Stimulated activated CD4-positive, alpha-beta T cell treated with anti-CD3 and anti-CD28 coated beads, TNF-alpha, amount 100 ng/mL, for 48 hours (primary cell): Measurements from ENCODE around the gene COLEC11.
A peak's percentile ranks its signal among the peaks of the same experiment; 100 is the strongest.

Experiments used
- DNase-seq, 3 donors: peaks; one replicate each; pipeline ENCODE4 v3.0.0-alpha.2; 2020; ENCODE audit warnings: low read depth in 3 of 3

COLEC11 gene

GRCh38 chr2:3654531-3655225 lies 59.8 kb downstream of the COLEC11 start:
- no peak for DNase-seq

- DNase-seq: no peak
These were observed 61.2 kb downstream of the COLEC11 start for GRCh38 chr2:3655871-3656761.

- no peak for DNase-seq
These were observed 62.1 kb downstream of the COLEC11 start for GRCh38 chr2:3656762-3657721.

GRCh38 chr2:3657881-3658280 lies 63.0 kb downstream of the COLEC11 start, which contains the start of gene ALLC:
Gene ALLC (plus strand): TSS chr2:3658200. CDS start chr2:3671158, 12,958 bp downstream.
- no peak for DNase-seq

GRCh38 chr2:3659447-3660432 lies 64.8 kb downstream of the COLEC11 start:
- no peak for DNase-seq

- DNase-seq: peak in 1 of 3 donors; percentile 22
These were observed 65.7 kb downstream of the COLEC11 start for GRCh38 chr2:3660640-3661039.

- no peak for DNase-seq
These were observed 66.3 kb downstream of the COLEC11 start for GRCh38 chr2:3661149-3661660.

- no peak for DNase-seq
These were observed 67.3 kb downstream of the COLEC11 start for GRCh38 chr2:3662239-3662638.

GRCh38 chr2:3664118-3664517 lies 69.2 kb downstream of the COLEC11 start:
- DNase-seq: no peak

GRCh38 chr2:3664925-3665324 lies 70.0 kb downstream of the COLEC11 start:
- DNase-seq: no peak

GRCh38 chr2:3665886-3666612 lies 71.1 kb downstream of the COLEC11 start:
- no peak for DNase-seq

- no peak for DNase-seq
These were observed 71.7 kb downstream of the COLEC11 start for GRCh38 chr2:3666613-3666975.

- no peak for DNase-seq
These were observed 72.3 kb downstream of the COLEC11 start for GRCh38 chr2:3667151-3667631.

- no peak for DNase-seq
These were observed 74.7 kb downstream of the COLEC11 start for GRCh38 chr2:3669656-3670055.

- DNase-seq: no peak
These were observed 75.5 kb downstream of the COLEC11 start for GRCh38 chr2:3670376-3670775.

GRCh38 chr2:3670941-3671340 lies 76.0 kb downstream of the COLEC11 start:
- DNase-seq: no peak

GRCh38 chr2:3672861-3673678 lies 78.2 kb downstream of the COLEC11 start:
- no peak for DNase-seq

GRCh38 chr2:3674066-3674845 lies 79.3 kb downstream of the COLEC11 start:
- no peak for DNase-seq
